Measurements from ENCODE around the gene HHATL.

HHATL gene

GRCh38 chr3:42731476-42732195 lies 29.0 kb upstream of the HHATL start:
- no peaks in the 10 kb centered on the region for H3K79me2 ChIP-seq (ENCODE audit: low read length)
- H3K4me3 ChIP-seq (ENCODE audit: low read length) = no peak overlapping the region
- no peak overlapping the region for H2AFZ ChIP-seq (ENCODE audit: low read length)
- H3K4me2 ChIP-seq (ENCODE audit: low read depth, low read length) = no peak overlapping the region
- no peak overlapping the region for H3K27ac ChIP-seq (ENCODE audit: low read length)
- no peaks in the 10 kb centered on the region for H3F3A ChIP-seq (ENCODE audit: insufficient read depth, low read length)
- no peaks in the 10 kb centered on the region for H4K20me1 ChIP-seq (ENCODE audit: insufficient read depth, low read length)
- no peaks in the 10 kb centered on the region for H3K27me3 ChIP-seq (replicated peaks; ENCODE audit: insufficient read depth, low read length)
- H3K9me3 ChIP-seq (replicated peaks; ENCODE audit: insufficient read depth, low read length) = no peaks in the 10 kb centered on the region
- H3K4me1 ChIP-seq (ENCODE audit: low read length) = 0 out of 2 replicates have a peak, but pooled peaks cover 3% of the 10 kb centered on the region
- H3K9ac ChIP-seq (ENCODE audit: low read length) = no peak overlapping the region
- no peaks in the 10 kb centered on the region for H3K36me3 ChIP-seq (replicated peaks; ENCODE audit: insufficient read depth, low read length)
- no peak for DNase-seq
- TF ChIP-seq EZH2phosphoT487 (IDR thresholded peaks at IDR 0.05; ENCODE audit: low read length) = no peak
- TF ChIP-seq EZH2 (optimal IDR thresholded peaks at IDR 0.05; ENCODE audit: low read depth, low read length) = no peak
- TF ChIP-seq, protein P1, sequence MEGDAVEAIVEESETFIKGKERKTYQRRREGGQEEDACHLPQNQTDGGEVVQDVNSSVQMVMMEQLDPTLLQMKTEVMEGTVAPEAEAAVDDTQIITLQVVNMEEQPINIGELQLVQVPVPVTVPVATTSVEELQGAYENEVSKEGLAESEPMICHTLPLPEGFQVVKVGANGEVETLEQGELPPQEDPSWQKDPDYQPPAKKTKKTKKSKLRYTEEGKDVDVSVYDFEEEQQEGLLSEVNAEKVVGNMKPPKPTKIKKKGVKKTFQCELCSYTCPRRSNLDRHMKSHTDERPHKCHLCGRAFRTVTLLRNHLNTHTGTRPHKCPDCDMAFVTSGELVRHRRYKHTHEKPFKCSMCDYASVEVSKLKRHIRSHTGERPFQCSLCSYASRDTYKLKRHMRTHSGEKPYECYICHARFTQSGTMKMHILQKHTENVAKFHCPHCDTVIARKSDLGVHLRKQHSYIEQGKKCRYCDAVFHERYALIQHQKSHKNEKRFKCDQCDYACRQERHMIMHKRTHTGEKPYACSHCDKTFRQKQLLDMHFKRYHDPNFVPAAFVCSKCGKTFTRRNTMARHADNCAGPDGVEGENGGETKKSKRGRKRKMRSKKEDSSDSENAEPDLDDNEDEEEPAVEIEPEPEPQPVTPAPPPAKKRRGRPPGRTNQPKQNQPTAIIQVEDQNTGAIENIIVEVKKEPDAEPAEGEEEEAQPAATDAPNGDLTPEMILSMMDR (IDR thresholded peaks at IDR 0.05; ENCODE audit: low read length) = no peak
- no peaks in the 10 kb centered on the region for H3K9me2 ChIP-seq (replicated peaks; ENCODE audit: insufficient read depth, low read length)

DNA sequence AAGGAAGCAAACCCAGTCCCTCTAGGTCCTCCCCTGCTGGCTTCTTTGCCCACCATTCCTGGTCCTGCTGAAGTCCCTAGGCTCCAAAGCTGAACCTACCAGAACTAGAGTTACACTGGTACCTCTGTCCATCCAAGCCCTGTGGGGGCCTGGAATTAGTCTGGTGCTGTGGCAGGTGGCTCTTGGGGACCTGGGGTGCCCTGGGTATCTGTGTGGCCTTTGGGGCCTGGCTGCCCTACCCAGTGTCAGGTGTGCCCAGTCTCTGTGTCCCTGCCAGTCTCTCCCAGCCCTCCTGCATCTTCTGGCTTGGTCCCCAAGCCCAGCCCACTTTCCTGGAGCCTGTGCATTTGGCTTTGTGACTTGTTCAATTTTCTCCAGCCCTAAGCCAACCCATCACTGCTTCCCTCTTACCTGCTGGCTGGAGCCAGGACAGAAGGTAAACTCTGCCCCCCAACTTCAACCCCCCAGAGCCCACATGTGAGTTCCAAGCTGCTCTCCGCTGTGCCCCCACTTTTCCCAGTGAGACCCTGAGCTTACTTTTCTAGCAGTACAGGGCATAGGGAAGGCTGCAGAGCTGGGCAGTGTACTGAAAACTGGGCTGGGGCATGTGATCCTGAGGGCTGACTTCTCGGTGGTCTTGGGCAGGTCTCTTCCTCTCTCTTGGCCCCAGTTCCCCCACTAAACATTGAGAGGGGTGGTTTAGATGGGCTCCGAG lies 28.3 kb upstream of the HHATL start:
- Histone ChIP-seq H4K20me1 (ENCODE audit: insufficient read depth, low read length) (no peaks in the 10 kb centered on the region), H3K79me2 (ENCODE audit: low read length) (no peaks in the 10 kb centered on the region), H2AFZ (ENCODE audit: low read length) (no peak overlapping the region), H3F3A (ENCODE audit: insufficient read depth, low read length) (no peaks in the 10 kb centered on the region), H3K27ac (ENCODE audit: low read length) (no peak overlapping the region), H3K4me2 (ENCODE audit: low read depth, low read length) (no peak overlapping the region), H3K27me3 (replicated peaks; ENCODE audit: insufficient read depth, low read length) (no peaks in the 10 kb centered on the region), H3K9me2 (replicated peaks; ENCODE audit: insufficient read depth, low read length) (no peaks in the 10 kb centered on the region), H3K9ac (ENCODE audit: low read length) (no peak overlapping the region), H3K4me1 (ENCODE audit: low read length) (0 out of 2 replicates have a peak, but pooled peaks cover 3% of the 10 kb centered on the region), H3K36me3 (replicated peaks; ENCODE audit: insufficient read depth, low read length) (no peaks in the 10 kb centered on the region), H3K9me3 (replicated peaks; ENCODE audit: insufficient read depth, low read length) (no peaks in the 10 kb centered on the region), H3K4me3 (ENCODE audit: low read length) (no peak overlapping the region)
- TF ChIP-seq, protein P1 (IDR thresholded peaks at IDR 0.05; ENCODE audit: low read length) = no peak
- no peak for TF ChIP-seq EZH2 (optimal IDR thresholded peaks at IDR 0.05; ENCODE audit: low read depth, low read length)
- TF ChIP-seq EZH2phosphoT487 (IDR thresholded peaks at IDR 0.05; ENCODE audit: low read length) = no peak
- DNase-seq = no peak

DNA sequence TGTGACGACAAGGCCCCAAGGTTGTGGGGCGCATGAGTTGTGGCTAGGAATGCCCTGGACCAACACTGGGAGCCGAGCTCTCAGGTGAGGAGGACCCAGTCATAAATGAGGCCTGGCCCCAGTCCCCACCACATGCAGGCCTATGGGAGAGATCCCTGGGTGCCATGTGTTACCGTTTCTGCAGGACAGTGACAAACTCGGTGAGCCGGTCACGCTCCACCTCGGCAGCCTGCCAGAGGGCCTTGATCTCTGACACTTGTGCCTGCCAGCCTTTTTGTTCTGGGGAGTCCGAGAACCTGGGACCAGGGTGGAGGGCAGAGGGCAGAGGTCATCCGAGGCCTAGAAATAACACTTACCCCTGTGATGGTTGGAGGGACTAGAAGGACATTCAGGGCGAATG lies 27.7 kb upstream of the HHATL start:
- H3K36me3 ChIP-seq (replicated peaks; ENCODE audit: insufficient read depth, low read length) = no peaks in the 10 kb centered on the region
- H4K20me1 ChIP-seq (ENCODE audit: insufficient read depth, low read length) = no peaks in the 10 kb centered on the region
- H3K27me3 ChIP-seq (replicated peaks; ENCODE audit: insufficient read depth, low read length) = no peaks in the 10 kb centered on the region
- H3K9ac ChIP-seq (ENCODE audit: low read length) = no peak overlapping the region
- H3K4me2 ChIP-seq (ENCODE audit: low read depth, low read length) = no peak overlapping the region
- H3K4me1 ChIP-seq (ENCODE audit: low read length) = 0 out of 2 replicates have a peak, but pooled peaks cover 3% of the 10 kb centered on the region
- TF ChIP-seq EZH2phosphoT487 (IDR thresholded peaks at IDR 0.05; ENCODE audit: low read length) = no peak
- TF ChIP-seq, protein P1 (IDR thresholded peaks at IDR 0.05; ENCODE audit: low read length) = no peak
- no peak for TF ChIP-seq EZH2 (optimal IDR thresholded peaks at IDR 0.05; ENCODE audit: low read depth, low read length)
- H2AFZ ChIP-seq (ENCODE audit: low read length) = no peak overlapping the region
- no peaks in the 10 kb centered on the region for H3K9me3 ChIP-seq (replicated peaks; ENCODE audit: insufficient read depth, low read length)
- H3K4me3 ChIP-seq (ENCODE audit: low read length) = no peak overlapping the region
- no peak for DNase-seq
- H3K79me2 ChIP-seq (ENCODE audit: low read length) = no peaks in the 10 kb centered on the region
- H3K27ac ChIP-seq (ENCODE audit: low read length) = no peak overlapping the region
- H3F3A ChIP-seq (ENCODE audit: insufficient read depth, low read length) = no peaks in the 10 kb centered on the region
- H3K9me2 ChIP-seq (replicated peaks; ENCODE audit: insufficient read depth, low read length) = no peaks in the 10 kb centered on the region
